C4-2B (cell line): ENCODE data around the gene SELENOM.

ENCODE experiments used
- ZFX ChIP-seq: fragments of 450-650 bp; IDR thresholded peaks from 2 replicates; pipeline ENCODE4 v1.6.1; 2017
- TF ChIP-seq, protein P1 (sequence below): fragments of 450-650 bp; conservative IDR thresholded peaks from 2 replicates; pipeline ENCODE4 v1.5.1; 2017; ENCODE audit warnings: mild to moderate bottlenecking

- TF ChIP-seq, protein P1, sequence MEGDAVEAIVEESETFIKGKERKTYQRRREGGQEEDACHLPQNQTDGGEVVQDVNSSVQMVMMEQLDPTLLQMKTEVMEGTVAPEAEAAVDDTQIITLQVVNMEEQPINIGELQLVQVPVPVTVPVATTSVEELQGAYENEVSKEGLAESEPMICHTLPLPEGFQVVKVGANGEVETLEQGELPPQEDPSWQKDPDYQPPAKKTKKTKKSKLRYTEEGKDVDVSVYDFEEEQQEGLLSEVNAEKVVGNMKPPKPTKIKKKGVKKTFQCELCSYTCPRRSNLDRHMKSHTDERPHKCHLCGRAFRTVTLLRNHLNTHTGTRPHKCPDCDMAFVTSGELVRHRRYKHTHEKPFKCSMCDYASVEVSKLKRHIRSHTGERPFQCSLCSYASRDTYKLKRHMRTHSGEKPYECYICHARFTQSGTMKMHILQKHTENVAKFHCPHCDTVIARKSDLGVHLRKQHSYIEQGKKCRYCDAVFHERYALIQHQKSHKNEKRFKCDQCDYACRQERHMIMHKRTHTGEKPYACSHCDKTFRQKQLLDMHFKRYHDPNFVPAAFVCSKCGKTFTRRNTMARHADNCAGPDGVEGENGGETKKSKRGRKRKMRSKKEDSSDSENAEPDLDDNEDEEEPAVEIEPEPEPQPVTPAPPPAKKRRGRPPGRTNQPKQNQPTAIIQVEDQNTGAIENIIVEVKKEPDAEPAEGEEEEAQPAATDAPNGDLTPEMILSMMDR = no peak
- TF ChIP-seq ZFX = no peak
Measured at GRCh38 chr22:31119026-31119717, 11.8 kb upstream of the SELENOM start.
